GM19452 (cell line): ENCODE results near the gene ZNF423.

Experiments
- ATAC-seq: cut with Tn5 transposase; IDR thresholded peaks from one replicate; pipeline ENCODE4 v1.9.1; 2021; ENCODE audit not compliant: unreplicated experiment

ZNF423 gene

GRCh38 chr16:49632795-49633184 is 223.1 kb downstream of the ZNF423 start:
- ATAC-seq: no peak

- no peak for ATAC-seq
These were observed 223.7 kb downstream of the ZNF423 start for GRCh38 chr16:49632086-49632794.

- no peak for ATAC-seq
These were observed 224.5 kb downstream of the ZNF423 start for GRCh38 chr16:49631187-49632041.

GRCh38 chr16:49630783-49631182 is 225.1 kb downstream of the ZNF423 start:
- ATAC-seq: no peak

- ATAC-seq: no peak
These were observed 226.1 kb downstream of the ZNF423 start for GRCh38 chr16:49629851-49630250.

- no peak for ATAC-seq
These were observed 227.8 kb downstream of the ZNF423 start for GRCh38 chr16:49628148-49628547.

GRCh38 chr16:49625311-49626065 is 230.4 kb downstream of the ZNF423 start:
- no peak for ATAC-seq

- no peak for ATAC-seq
These were observed 232.2 kb downstream of the ZNF423 start for GRCh38 chr16:49623501-49624266.

- no peak for ATAC-seq
These were observed 233.2 kb downstream of the ZNF423 start for GRCh38 chr16:49622421-49623402.

GRCh38 chr16:49622084-49622390 is 233.9 kb downstream of the ZNF423 start:
- ATAC-seq: no peak

GRCh38 chr16:49621241-49622083 is 234.4 kb downstream of the ZNF423 start:
- no peak for ATAC-seq

- no peak for ATAC-seq
These were observed 235.1 kb downstream of the ZNF423 start for GRCh38 chr16:49620869-49621240.

GRCh38 chr16:49620158-49620868 is 235.6 kb downstream of the ZNF423 start:
- no peak for ATAC-seq

- ATAC-seq: no peak
These were observed 236.1 kb downstream of the ZNF423 start for GRCh38 chr16:49619811-49620157.

- ATAC-seq: no peak
These were observed 237.0 kb downstream of the ZNF423 start for GRCh38 chr16:49618955-49619354.

GRCh38 chr16:49617710-49618330 is 238.1 kb downstream of the ZNF423 start:
- ATAC-seq: no peak

- ATAC-seq: no peak
These were observed 238.8 kb downstream of the ZNF423 start for GRCh38 chr16:49617016-49617629.

- ATAC-seq: no peak
These were observed 240.3 kb downstream of the ZNF423 start for GRCh38 chr16:49615576-49615975.
